GM18519 (cell line): ENCODE data around the gene HNRNPDL.
A peak's percentile ranks its signal among the peaks of the same experiment; 100 is the strongest.
"Not testable (repeated sequence)": the region's sequence is repeated elsewhere in the genome, so short reads cannot be mapped to it uniquely, and the experiment has no call there.

Experiments
- ATAC-seq: cut with Tn5 transposase; IDR thresholded peaks from one replicate; pipeline ENCODE4 v1.9.1; 2021; ENCODE audit warnings: mild to moderate bottlenecking, moderate library complexity; ENCODE audit not compliant: unreplicated experiment, low FRiP score

Gene HNRNPDL

GRCh38 chr4:82430193-82430963 is at the start of gene HNRNPDL, which contains the start of gene ENOPH1:
Gene HNRNPDL, minus strand, starts transcription at chr4:82430462. Its CDS starts 772 bp downstream, at chr4:82429690.
Gene ENOPH1, plus strand, starts transcription at chr4:82430590. Its CDS starts 240 bp downstream, at chr4:82430830.
- peak; percentile 53 for ATAC-seq

GRCh38 chr4:82479562-82479961 is 49.3 kb upstream of the HNRNPDL start:
- no peak for ATAC-seq

- not testable (repeated sequence) for ATAC-seq
Measured at GRCh38 chr4:82477469-82477868, 47.2 kb upstream of the HNRNPDL start.

- ATAC-seq: not testable (repeated sequence)
Measured at GRCh38 chr4:82475931-82476330, 45.7 kb upstream of the HNRNPDL start.

- ATAC-seq: no peak
Measured at GRCh38 chr4:82473621-82474164, 43.4 kb upstream of the HNRNPDL start.

GRCh38 chr4:82473080-82473479 is 42.8 kb upstream of the HNRNPDL start:
- ATAC-seq: not testable (repeated sequence)

- no peak for ATAC-seq
Measured at GRCh38 chr4:82469791-82470345, 39.6 kb upstream of the HNRNPDL start.

- ATAC-seq: no peak
Measured at GRCh38 chr4:82467471-82467870, 37.2 kb upstream of the HNRNPDL start.

GRCh38 chr4:82463221-82463620 is 33.0 kb upstream of the HNRNPDL start:
- ATAC-seq: no peak

- ATAC-seq: peak; percentile 62
Measured at GRCh38 chr4:82462415-82462831, 32.2 kb upstream of the HNRNPDL start.

GRCh38 chr4:82461710-82462109 is 31.4 kb upstream of the HNRNPDL start:
- no peak for ATAC-seq

GRCh38 chr4:82458729-82459128 is 28.5 kb upstream of the HNRNPDL start:
- no peak for ATAC-seq

GRCh38 chr4:82457266-82457665 is 27.0 kb upstream of the HNRNPDL start:
- ATAC-seq: no peak

GRCh38 chr4:82452026-82452425 is 21.8 kb upstream of the HNRNPDL start:
- no peak for ATAC-seq

GRCh38 chr4:82450966-82451755 is 20.9 kb upstream of the HNRNPDL start:
- no peak for ATAC-seq

GRCh38 chr4:82447886-82448285 is 17.6 kb upstream of the HNRNPDL start:
- no peak for ATAC-seq

GRCh38 chr4:82439088-82439487 is 8.8 kb upstream of the HNRNPDL start:
- no peak for ATAC-seq

GRCh38 chr4:82437285-82438005 is 7.2 kb upstream of the HNRNPDL start:
- no peak for ATAC-seq

GRCh38 chr4:82436780-82437179 is 6.5 kb upstream of the HNRNPDL start:
- ATAC-seq: no peak

GRCh38 chr4:82436130-82436529 is 5.9 kb upstream of the HNRNPDL start:
- no peak for ATAC-seq
